GM18519 (cell line): ENCODE measurements around the gene FADS3.

Experiments
- ATAC-seq: cut with Tn5 transposase; IDR thresholded peaks from one replicate; pipeline ENCODE4 v1.9.1; 2021; ENCODE audit warnings: mild to moderate bottlenecking, moderate library complexity; ENCODE audit not compliant: unreplicated experiment, low FRiP score

Gene FADS3

DNA sequence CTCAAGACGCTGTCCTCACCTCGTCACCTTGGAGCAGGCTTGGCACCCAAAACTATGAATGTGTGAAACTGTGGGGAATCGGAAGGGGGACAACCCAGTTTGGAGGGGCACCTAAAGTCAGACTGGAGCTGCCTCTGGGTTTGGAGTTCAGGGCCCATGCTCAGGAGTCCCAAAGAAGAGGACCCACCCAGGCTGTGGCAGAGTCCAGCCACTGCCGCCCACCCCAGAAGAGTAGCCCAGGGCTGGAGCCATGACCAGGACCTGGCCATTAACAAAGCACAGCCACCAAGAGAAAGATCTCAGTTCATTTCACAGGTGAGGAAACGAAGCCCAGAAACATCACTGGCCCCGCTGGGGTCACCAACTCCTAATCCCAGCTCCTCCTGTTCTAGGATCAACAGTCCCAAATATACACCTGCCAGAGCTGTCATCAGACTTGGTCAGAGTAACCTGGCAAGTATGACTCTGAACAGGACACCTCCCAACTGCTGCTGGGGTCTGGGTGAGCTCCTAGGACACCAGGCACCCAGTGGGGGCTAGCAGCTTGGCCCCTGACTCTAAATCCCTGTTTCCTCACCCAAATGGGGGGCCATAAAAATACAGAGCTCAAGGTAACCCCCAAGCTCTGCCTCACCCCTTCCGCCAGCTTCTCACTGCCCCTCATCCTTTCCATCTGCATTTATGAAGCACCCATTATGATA is 23.3 kb upstream of the FADS3 start:
- ATAC-seq = no peak

- no peak for ATAC-seq
Observed at GRCh38 chr11:61913699-61914395, 22.5 kb upstream of the FADS3 start.

DNA sequence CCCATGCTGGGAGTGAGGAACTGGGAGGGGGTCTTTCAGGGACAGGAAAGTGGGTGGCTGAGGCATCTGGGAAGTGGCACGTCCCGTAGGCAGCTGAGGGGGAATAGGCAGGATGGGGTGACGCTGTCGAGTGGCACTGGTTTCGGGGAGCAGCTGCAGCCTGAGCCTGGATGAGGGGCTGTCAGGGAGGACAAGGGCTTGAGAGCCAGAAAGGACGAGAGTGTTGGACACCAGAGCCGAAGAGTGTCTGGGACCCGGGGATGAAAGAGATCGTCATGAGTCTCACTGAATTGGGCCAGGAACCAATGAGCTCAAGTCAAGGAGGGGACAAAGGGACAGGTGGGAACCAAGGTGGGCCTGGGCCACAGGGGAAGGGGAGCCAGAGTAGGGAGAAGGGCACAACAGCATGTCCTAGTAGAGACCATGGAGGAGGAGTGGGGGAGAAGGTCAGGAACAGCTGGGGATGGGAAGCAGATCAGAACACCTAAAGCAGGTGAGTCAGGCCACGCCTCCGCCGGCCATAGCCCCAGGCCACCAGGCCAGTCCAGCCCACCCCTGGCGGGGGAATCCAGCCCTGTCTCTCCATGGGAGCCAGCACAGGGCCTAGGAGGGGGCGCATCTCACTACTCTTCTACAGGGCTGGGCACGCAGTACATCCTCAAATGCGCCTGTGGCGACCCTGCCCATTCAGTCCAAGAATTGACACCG is 21.8 kb upstream of the FADS3 start:
- no peak for ATAC-seq

DNA sequence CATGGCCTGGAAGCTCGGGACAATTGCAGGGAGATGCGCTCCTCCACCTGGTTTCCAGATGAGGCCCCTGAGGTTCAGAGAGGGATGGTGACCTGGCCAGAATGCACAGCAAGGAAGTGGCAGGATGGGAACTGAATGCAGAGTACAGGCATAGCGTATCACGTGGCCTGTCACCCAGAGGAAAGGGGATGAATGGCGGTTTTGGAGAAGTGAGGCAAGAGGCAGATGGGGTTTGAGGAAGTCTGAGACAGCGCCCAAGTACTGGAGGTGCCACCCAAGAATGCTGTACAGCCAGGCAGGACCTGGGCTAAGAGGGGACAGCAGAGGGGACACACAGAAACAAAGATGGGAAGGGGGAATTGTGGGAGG is 21.2 kb upstream of the FADS3 start:
- no peak for ATAC-seq

GRCh38 chr11:61911701-61912529 is 20.6 kb upstream of the FADS3 start:
- no peak for ATAC-seq

GRCh38 chr11:61911128-61911700 is 19.9 kb upstream of the FADS3 start:
- no peak for ATAC-seq

- no peak for ATAC-seq
Observed at GRCh38 chr11:61910187-61911127, 19.1 kb upstream of the FADS3 start.

DNA sequence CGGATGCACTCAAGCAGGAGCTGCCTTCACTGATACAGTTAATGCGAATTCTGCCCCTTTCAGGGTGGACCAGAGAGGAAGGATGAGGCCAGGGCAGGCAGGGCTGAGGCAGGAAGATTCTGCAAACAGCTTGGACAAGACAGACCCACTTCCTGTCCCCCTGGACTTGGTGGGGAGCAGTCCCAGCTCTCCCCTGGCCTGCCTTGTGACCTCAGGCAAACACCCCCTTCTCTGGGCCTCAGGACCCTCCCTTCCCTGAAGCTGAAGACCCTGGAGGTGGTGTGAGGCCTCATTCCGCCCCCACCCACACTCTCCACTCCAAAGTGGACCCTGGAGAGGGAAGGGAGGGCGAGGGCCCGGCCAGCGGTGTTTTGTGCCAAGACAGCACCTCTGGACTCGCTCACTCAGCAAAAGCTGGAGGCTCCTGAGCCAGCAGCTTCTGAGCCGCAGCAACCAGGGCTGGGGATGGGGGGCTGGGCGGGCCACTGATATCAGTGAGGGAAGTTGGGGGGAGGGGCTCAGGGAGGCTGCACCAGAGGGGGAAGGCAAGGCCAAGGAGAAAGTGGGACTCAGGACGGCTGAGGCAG is 17.5 kb upstream of the FADS3 start:
- ATAC-seq = no peak

DNA sequence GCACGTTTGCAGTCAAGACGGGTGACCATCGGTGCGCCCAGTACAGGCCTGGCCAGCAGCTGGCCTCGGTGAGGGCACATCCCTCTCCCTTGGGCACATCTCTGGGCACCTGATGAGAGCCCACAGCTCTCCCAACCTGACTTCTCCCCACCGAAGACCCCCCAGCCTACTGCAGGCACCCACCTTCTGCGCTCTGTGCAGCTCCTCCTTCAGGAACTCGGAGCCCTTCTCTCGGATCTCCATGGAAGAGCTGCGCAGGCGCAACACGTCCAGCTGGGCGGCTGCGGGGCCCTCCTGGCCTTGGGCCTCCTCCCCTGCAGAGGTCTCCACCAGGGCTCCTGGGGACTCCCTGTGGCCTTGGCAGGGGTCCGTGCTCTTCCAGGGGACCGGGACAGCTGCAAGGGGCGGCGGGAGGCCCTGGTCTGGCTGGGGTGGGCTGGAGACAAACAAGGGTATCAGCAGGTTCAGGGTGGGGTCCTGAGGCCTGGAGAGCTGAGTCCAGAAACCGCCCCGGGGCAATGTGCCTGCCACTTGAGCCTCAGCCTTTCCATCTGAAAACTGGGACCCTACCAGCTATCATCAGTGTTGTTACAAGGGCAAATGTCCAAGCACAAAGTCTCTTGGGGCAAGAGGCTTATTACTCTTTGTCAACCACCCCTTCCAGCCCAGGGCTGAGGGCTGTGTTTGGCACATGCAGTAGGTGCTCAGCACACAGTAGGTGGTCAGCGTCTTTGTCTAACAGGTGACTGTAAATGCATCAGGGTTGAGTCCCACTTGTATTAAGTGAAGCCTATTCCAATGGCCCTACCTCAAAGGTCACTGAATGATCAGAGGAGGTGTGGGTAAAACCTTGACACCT is 16.8 kb upstream of the FADS3 start:
- no peak for ATAC-seq

DNA sequence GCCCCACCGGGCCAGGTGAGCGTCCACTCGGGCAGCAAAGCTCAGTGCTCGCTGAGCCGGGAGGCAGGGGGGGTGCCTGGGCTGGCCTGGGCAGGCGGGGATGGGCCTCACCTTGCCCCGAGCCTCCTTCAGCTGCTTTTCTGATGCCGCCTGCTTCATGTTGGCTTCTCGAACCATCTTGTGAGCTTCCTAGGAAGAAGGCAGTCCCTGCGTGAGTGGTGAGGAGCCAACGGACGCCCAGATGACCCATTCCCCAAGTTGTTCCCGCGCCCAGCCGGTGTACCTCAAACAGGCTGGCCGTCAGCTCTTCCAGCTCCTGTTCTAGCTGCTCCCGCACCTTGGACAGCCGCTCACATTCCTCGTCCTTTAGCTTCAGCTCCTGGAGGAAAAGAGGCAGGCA is 15.9 kb upstream of the FADS3 start:
- no peak for ATAC-seq

DNA sequence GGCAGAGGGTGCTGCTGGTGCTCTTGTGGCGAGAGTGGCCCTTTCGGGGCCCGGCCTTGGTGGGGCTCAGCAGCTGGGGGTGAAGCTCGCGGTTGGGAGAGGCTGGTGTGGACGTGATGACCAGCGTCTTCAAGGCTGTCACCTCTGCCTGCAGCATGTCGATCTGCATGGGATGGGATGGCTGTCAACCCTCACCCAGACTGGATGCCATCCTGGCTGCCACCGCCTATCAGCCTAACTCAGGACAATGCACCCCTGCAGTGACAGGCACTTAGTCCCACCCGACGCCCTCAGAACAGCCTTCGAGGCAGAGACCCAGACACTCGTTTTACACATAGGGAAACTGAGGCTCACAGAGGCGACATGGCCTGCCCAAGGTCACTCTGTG is 15.2 kb upstream of the FADS3 start:
- no peak for ATAC-seq

DNA sequence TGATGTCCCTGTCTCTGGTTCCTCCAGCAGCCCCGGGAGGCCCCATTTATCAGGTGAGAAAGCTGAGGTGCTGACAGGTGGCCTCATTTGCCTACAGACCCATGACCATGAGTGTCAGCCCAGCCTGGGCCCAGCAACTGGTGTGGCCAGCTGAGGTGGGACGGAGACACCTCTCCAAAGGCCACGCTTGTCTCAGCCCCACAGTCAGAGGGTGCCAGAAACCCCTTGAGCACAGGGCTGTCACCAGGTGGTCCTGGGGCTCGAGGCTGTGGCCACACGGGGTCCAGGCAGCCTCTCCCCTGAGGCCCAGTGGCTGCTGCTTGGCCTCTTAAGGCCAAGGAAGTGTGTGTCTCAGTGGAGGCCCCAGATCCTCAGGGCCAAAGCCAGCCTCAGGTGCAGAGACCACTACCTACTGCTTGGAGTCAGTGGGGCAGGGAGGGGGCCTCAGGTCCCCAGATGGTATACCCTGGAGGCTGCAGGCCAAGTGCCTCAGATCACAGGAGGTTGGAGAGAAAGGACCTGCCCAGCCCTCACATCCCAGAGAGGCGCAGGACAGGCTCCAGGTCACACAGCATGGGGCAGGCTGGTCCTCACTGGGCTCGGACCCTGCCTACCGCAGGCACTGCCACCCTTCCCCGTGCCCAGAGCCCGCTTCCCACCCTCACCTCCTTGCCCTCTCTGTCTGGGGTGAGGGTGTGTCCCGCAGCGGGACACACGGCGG is 14.6 kb upstream of the FADS3 start:
- ATAC-seq = no peak

DNA sequence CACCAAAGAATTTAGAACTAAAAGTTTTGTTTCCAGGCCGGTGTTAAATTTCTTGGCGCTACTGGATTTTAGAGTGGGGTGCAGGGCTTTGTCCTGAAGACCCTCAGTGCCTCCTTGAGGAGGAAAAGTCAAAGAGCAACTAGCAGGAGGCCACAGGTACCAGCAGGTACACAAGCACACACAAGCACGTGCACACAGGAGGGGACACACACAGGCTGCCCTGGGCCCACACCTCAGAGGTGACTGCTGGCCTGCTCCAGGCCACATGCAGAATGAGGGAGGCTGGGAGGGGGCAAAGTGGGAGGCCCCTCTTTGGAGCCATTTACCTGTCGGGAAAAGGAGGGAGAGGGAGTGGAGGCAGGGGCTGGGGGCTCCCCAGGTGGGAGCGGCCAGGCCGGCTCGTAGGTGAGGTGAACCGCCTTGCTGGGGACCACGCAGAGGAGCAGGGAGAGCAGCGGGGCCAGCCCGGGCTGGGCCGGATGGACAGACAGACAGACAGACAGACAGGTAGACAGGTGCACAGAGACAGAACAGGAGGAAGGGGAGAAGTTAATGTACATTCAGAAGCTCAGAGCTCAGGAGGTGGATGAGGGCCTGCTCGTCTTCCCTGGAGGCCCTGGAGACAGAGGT is 13.8 kb upstream of the FADS3 start:
- no peak for ATAC-seq

- no peak for ATAC-seq
Observed at GRCh38 chr11:61904539-61905048, 13.2 kb upstream of the FADS3 start.

DNA sequence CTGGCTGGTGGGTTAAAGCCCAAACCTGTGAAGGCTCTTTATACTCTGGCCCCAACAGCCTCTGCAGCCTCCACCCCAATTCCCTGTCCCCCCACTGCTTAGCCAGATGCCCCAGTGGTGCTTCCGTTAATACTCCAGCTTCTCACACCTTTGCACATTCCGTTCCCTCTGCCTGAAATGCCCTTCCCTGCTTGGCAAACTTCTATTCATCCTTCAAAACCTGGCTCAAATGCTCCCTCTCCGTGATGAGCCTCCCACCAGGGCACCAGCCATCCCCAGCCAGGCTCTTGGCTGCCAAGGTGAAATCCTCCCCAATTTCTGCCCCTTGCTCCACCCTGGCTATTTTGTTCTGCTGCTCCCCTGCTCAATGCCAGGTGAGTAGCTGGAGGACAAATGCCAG is 12.5 kb upstream of the FADS3 start:
- ATAC-seq = no peak

DNA sequence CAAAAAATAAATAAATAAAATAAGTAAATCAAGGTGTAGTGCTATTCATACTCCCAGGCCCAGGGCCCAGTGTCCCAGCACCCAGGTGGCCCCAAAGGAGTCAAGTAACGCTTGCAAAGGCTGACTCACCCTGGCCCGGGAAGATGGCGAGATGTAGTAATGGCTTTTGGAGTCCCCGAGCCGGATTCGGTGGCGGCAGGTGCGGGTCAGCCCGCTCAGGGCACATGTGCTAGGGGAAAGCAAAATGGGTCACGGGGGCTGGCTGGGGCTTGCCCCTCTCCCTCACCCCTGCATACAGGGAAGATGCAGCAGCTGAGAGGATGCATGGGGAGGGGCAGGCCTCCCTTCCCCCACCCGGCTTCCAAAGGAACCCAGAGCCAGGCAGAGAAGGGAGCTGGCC is 11.0 kb upstream of the FADS3 start:
- no peak for ATAC-seq

DNA sequence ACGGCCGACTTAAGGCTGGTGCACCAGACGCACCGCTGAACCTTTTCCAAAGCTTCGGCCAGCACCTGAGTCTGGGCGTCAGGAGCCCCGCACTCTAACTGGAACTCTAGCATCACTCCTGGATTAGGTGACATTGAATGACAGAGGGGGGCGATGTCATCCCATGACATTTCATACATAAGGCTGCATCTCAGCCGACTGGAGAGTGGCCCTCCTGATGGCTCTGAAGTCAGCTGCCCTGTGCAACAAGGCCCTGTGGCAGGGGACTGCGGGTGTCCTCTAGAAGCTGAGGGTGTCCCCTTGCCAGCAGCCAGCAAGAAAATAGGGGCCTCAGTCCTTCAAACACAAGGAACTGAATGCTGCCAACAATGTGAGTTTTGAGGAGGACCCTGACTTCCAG is 10.1 kb upstream of the FADS3 start:
- ATAC-seq = no peak
